Naive thymus-derived CD8-positive, alpha-beta T cell (primary cell): Measurements from ENCODE around the gene MIP. TPM values are rescaled to one million over a fixed set of nuclear protein-coding genes. Genes with fewer than 3 reads are reported as not detected.
"Not testable (repeated sequence)": the region's sequence is repeated elsewhere in the genome, so short reads cannot be mapped to it uniquely, and the experiment has no call there.

Experiments used
- ATAC-seq, 2 donors: fragments of 150-1000 bp; cut with Tn5 transposase in 1 of 2; sonication (Bioruptor Pico), chemical (Tn5 transposase) in 1 of 2; 1 replicate in 1 of 2; 2 replicates in 1 of 2; pipeline ENCODE4 v1.10.0; 2021; ENCODE audit warnings: mild to moderate bottlenecking in 2 of 2, moderate library complexity in 2 of 2
- POLR2A ChIA-PET: fragments of 350-600 bp; sonication (Branson Sonifier 250); formaldehyde crosslinking; loops from one replicate; lab custom pipeline; 2021; ENCODE audit warnings: antibody characterized with exemption; lab: Charles Lee
- DNase-seq, 10 donors: peaks; one replicate each; pipeline versions ENCODE4 v3.0.0 to v3.0.0-alpha.2; 2020 to 2022
- H3K27ac Mint-ChIP-seq, 10 donors: one replicate each; pipeline ENCODE4 v1.8.0; 2020 to 2022; ENCODE audit warnings: mild to moderate bottlenecking in 10 of 10, mixed read lengths in 10 of 10, moderate library complexity in 4 of 10, inconsistent platforms in 1 of 10
- H3K27me3 Mint-ChIP-seq, 5 donors: one replicate each; pipeline ENCODE4 v1.8.0; 2021 to 2022; ENCODE audit warnings: mixed read lengths in 5 of 5
- H3K36me3 Mint-ChIP-seq, 3 donors: one replicate each; pipeline ENCODE4 v1.8.0; 2020 to 2022; ENCODE audit warnings: mixed read lengths in 3 of 3, mild to moderate bottlenecking in 2 of 3, inconsistent platforms in 1 of 3
- H3K4me1 Mint-ChIP-seq, 4 donors: one replicate each; pipeline ENCODE4 v1.8.0; 2021 to 2022; ENCODE audit warnings: mixed read lengths in 4 of 4
- H3K4me3 Mint-ChIP-seq, 10 donors: one replicate each; pipeline ENCODE4 v1.8.0; 2020 to 2022; ENCODE audit warnings: mild to moderate bottlenecking in 10 of 10, mixed read lengths in 10 of 10, moderate library complexity in 6 of 10, inconsistent platforms in 1 of 10
- H3K9me3 Mint-ChIP-seq, 9 donors: one replicate each; pipeline ENCODE4 v1.8.0; 2020 to 2022; ENCODE audit warnings: mixed read lengths in 9 of 9, mild to moderate bottlenecking in 3 of 9, inconsistent platforms in 1 of 9, moderate library complexity in 1 of 9
- polyA plus RNA-seq, 3 donors: library from polyadenylated mRNA; unstranded; fragments of 300-500 nt; fragmentation: Illumina TruSeq; gene quantifications; one replicate each; pipeline ENCODE4 v1.2.3, GENCODE V29; 2021
- total RNA-seq, 8 experiments: library from RNA in 2 of 8; stranded (reverse) in 2 of 8; gene quantifications; one replicate each; pipeline ENCODE4 v1.2.3 and lab custom pipeline; 2021 to 2026

Gene MIP
- total RNA-seq (not detected), polyA plus RNA-seq (not detected), total RNA-seq (lab: John Stamatoyannopoulos, UW) (0 to 0.09 (median 0.03) reads per million in 6 experiments)

DNA sequence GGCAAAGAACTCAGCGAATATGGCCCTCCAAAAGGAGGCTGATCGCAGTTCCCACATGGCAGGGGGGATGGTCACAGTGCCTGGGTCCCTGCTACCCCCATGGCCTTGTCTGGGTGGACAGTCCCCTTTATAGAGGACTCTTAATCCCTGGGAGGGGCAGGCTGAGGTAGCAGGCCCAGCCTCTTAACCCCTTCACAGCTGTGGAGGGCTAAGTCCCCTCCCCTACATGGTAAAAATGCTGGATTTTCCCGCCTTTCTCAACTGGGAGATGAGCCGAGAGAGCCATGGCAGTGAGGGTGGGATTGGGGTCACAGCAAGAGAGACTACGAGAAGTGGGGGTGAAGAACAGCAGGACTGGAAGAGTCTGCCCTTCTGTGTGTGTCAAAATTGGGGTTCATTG lies at the start of gene MIP:
Gene MIP, minus strand, starts transcription at position 101 of the 400 bp plus-strand sequence. Its CDS starts 44 bp downstream, at position 57.
- Mint-ChIP-seq H3K4me1 (peaks cover 2 to 12% (median 5%) of the 10 kb centered on the region in 4 donors), H3K4me3 (no peak within 1 kb of the TSS), H3K27me3 (no peaks in the 10 kb centered on the region), H3K27ac (peak within 1 kb of the TSS in 2 of 10 donors; percentile 28 to 68), H3K36me3 (no peaks in the 10 kb centered on the region), H3K9me3 (no peaks in the 10 kb centered on the region)
- POLR2A ChIA-PET: interaction anchor here (0.6 to 1.3 kb wide), 2 partner anchors 14 to 110 kb away, joined by 3 read pairs; no protein-coding TSS in a partner anchor
- no peak for DNase-seq
- ATAC-seq: no peak

DNA sequence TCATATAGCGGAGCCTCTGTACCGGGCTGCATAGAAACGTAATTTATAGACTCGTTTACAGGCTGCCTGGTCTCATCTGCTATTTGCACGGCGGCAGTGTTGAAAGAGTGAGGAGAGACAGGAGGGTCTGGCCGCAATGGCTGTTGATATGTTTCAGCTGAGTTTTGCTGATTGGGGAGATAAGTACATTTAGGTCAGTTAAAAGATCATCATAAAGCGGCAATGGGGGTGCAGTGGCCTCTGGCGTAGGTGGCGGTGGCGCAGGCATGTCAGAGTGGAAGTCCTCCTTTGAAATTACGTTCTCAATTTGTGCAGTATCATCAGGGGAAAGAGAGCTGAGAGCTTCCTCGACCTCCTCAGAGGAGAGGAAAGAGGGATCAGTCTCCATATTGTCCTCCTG lies 45.4 kb upstream of the MIP start:
- POLR2A ChIA-PET, H3K36me3 Mint-ChIP-seq, H3K27me3 Mint-ChIP-seq, H3K9me3 Mint-ChIP-seq, H3K27ac Mint-ChIP-seq, DNase-seq, H3K4me3 Mint-ChIP-seq, H3K4me1 Mint-ChIP-seq, ATAC-seq: not testable (repeated sequence)

DNA sequence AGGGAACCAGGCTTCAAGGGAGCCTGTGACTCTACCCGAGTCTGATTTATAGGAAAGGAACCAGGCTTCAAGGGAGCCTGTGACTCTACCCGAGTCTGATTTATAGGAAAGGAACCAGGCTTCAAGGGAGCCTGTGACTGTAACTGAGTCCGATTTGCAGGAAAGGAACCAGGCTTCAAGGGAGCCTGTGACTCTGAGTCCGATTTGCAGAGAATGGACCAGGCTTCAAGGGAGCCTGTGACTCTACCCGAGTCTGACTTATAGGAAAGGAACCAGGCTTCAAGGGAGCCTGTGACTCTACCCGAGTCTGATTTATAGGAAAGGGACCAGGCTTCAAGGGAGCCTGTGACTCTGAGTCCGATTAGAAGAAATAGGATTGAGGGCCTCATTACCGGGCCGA lies 45.0 kb upstream of the MIP start:
- H3K4me3 Mint-ChIP-seq, H3K27ac Mint-ChIP-seq, H3K36me3 Mint-ChIP-seq, H3K27me3 Mint-ChIP-seq, POLR2A ChIA-PET, H3K9me3 Mint-ChIP-seq, H3K4me1 Mint-ChIP-seq, DNase-seq, ATAC-seq: not testable (repeated sequence)

DNA sequence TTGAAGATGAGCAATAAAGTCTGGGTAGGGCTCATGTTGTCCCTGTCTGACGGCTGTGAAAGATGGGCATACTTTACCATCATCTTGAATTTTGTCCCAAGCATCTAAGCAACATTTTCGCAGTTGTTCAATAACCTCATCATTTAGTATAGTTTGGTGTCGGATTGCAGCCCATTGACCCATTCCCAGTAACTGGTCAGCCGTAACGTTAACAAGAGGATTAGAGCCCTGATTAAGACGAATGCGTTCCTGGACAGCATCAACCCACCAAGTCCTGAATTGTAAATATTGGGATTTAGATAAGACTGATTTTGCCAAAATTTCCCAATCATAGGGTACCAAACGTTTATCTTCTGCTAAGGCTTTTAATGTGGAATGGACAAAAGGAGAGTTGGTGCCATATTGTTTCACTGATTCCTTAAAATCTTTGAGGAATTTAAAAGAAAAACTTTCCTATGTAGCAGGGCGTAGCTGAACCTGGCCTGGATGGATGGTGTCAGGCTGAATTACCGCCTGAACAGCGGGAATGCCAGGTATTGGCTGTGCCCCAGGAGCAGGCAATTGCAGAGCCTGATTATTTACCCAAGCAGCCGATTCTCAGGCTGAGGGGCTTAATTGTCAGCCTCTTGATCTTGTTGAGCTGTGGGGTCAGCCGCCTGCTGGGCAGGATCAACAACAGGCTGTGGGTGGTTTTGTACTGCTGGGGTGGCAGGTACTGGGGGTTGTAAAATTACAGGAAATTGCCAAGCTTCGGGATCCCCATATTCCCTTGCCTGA lies 43.9 kb upstream of the MIP start:
- H3K27ac Mint-ChIP-seq, POLR2A ChIA-PET, H3K9me3 Mint-ChIP-seq, H3K36me3 Mint-ChIP-seq, ATAC-seq, DNase-seq, H3K27me3 Mint-ChIP-seq, H3K4me3 Mint-ChIP-seq, H3K4me1 Mint-ChIP-seq: not testable (repeated sequence)

DNA sequence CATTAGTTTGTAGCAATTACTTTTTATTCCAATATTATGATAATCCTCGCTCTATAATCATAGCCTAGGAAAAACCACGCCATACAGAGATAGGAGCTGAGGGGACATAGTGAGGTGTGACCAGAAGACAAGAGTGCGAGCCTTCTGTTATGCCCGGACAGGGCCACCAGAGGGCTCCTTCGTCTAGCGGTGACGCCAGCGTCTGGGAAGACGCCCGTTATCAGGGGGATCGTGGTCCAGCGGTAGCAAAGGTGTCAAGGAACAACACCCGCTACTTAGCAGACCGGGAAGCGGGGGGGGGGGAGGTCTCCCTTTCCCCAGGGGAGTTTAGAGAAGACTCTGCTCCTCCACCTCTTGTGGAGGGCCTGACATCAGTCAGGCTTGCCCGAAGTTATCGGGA lies 42.2 kb upstream of the MIP start:
- peak in 1 of 2 donors; percentile 33 for ATAC-seq
- not testable (repeated sequence) for H3K27me3 Mint-ChIP-seq, H3K9me3 Mint-ChIP-seq, H3K36me3 Mint-ChIP-seq, H3K4me1 Mint-ChIP-seq
- Mint-ChIP-seq H3K4me3 (peak overlapping the region in 9 of 10 donors; percentile 41 to 80 (median 56)), H3K27ac (peak overlapping the region in 1 of 10 donors; percentile 41)
- DNase-seq: peak in 8 of 10 donors; percentile 17 to 58 (median 52)
- POLR2A ChIA-PET: interaction anchor here (0.7 kb wide), 1 partner anchor 91 kb away, joined by 3 read pairs; no protein-coding TSS in a partner anchor

DNA sequence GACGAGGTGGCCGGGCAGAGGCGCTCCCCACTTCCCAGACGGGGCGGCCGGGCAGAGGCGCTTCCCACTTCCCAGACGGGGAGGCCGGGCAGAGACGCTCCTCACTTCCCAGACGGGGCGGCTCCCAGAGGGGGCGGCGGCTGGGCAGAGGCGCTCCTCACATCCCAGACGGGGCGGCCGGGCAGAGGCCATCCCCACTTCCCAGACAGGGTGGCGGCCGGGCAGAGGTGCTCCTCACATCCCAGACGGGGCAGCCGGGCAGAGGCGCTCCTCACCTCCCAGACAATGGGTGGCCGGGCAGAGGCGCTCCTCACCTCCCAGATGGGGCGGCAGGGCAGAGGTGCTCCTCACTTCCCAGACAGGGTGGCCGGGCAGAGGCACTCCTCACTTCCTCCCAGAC lies 40.0 kb upstream of the MIP start:
- not testable (repeated sequence) for H3K4me3 Mint-ChIP-seq

DNA sequence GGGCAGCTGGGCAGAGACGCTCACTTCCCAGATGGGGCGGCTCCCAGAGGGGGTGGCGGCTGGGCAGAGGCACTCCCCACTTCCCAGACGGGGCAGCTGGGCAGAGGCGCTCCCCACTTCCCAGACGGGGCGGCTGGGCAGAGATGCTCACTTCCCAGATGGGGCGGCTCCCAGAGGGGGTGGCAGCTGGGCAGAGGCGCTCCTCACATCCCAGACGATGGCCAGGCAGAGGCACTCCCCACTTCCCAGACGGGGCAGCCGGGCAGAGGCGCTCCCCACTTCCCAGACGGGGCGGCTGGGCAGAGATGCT lies 39.6 kb upstream of the MIP start:
- H3K4me3 Mint-ChIP-seq, POLR2A ChIA-PET, H3K36me3 Mint-ChIP-seq, H3K27ac Mint-ChIP-seq, H3K4me1 Mint-ChIP-seq, ATAC-seq, DNase-seq, H3K9me3 Mint-ChIP-seq: not testable (repeated sequence)
- H3K27me3 Mint-ChIP-seq: peaks cover 4 to 15% (median 9%) of the 10 kb centered on the region in 5 donors

More for the DNA sequence above, 40.0 kb upstream of the MIP start:
- POLR2A ChIA-PET, H3K36me3 Mint-ChIP-seq, H3K9me3 Mint-ChIP-seq, H3K27ac Mint-ChIP-seq, ATAC-seq, H3K4me1 Mint-ChIP-seq, DNase-seq: not testable (repeated sequence)
- peaks cover 4 to 15% (median 9%) of the 10 kb centered on the region in 5 donors for H3K27me3 Mint-ChIP-seq

DNA sequence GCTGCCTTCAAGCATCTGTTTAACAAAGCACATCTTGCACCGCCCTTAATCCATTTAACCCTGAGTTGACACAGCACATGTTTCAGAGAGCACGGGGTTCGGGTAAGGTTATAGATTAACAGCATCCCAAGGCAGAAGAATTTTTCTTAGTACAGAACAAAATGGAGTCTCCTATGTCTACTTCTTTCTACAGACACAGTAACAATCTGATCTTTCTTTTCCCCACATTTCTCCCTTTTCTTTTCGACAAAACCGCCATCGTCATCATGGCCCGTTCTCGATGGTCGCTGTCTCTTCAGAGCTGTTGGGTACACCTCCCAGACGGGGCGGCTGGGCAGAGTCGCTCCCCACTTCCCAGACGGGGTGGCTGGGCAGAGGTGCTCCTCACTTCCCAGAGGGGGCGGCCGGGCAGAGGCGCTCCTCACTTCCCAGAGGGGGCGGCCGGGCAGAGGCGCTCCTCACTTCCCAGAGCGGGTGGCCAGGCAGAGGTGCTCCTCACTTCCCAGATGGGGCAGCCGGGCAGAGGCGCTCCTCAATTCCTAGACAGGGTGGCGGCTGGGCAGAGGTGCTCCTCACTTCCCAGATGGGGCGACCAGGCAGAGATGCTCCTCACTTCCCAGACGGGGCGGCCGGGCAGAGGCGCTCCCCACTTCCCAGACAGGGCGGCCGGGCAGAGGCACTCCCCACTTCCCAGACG lies 39.1 kb upstream of the MIP start:
- DNase-seq, POLR2A ChIA-PET, H3K27ac Mint-ChIP-seq, H3K4me3 Mint-ChIP-seq, H3K36me3 Mint-ChIP-seq, H3K9me3 Mint-ChIP-seq, H3K4me1 Mint-ChIP-seq, ATAC-seq: not testable (repeated sequence)
- peaks cover 4 to 15% (median 9%) of the 10 kb centered on the region in 5 donors for H3K27me3 Mint-ChIP-seq

DNA sequence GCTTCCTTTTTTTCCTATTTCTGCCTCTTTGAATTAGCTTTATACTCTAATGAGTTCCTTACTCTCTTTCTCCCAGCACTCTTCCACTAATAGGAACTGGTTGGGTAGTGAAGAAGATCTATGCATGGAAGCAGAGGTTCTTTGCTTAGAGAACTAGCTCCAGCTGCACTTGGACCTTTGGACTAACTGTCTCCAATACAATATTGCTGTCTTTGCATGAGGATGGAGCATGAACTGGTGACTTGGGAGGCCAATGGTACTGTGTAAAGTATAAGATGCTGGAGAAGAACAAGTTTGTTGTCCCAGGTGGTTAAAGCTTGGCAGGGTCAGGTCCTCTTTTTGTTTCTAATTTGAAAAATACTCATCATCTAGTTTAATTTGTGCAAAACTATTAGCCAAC lies 35.9 kb upstream of the MIP start:
- Mint-ChIP-seq H3K36me3 (no peaks in the 10 kb centered on the region), H3K4me3 (peak overlapping the region in 3 of 10 donors; percentile 34 to 74 (median 41)), H3K27me3 (peaks cover 4 to 19% (median 9%) of the 10 kb centered on the region in 5 donors), H3K27ac (no peak overlapping the region), H3K9me3 (no peaks in the 10 kb centered on the region), H3K4me1 (peaks cover 8 to 20% (median 18%) of the 10 kb centered on the region in 4 donors)
- DNase-seq (no peak), ATAC-seq (no peak)
- POLR2A ChIA-PET: interaction anchor here (0.5 to 1.3 kb wide), 3 partner anchors 152 to 1192 kb away, joined by 4 to 5 read pairs (median 5); partner anchors contain the start of genes IL23A and STAT6

DNA sequence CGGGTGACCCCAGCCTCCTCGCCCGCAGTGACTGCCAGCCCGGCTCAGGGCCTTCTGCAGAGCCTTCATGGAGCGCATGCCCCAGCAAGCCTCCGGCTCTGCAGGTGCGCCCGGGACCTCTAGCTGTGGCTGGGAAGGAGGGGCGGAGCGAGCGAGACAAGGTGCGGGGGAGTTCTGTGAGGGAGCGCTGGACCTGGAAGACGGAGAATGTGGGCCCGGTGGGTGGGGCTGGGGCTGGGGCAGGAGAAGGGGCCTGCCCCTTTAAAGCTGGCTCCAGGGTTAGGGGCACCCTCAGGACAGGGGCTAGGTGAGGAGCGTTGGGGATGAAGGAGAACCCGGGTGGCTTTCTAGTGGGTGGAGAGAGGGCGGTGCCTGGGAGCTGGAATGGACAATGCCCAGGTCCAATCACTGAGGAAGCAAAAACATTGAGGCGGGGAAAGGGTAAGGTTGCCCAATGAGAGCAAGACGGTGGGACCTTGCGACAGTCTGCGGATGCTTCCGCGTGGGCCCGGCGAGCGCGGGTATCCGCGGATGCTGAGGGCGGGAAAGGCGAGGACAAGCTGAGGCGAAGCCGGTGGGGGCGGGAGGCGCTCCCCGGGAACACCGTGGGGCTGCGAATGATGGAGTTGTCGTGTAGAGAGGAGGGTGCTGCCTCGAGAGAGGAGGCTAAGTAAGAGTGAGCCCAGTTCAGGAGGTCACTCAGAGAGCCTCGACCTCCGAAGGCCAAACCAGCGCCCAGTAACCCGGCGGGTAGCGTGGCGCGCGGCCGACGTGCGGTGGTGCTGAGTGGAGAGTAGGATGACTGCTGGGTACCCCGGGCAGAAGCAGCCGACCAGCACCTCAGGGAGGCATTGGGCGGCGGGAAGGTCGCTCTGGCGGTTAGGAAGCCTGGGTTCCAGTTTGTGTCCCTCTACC lies 33.8 kb upstream of the MIP start, which contains the start of gene GLS2:
Gene GLS2, minus strand, starts transcription at position 121 of the 915 bp plus-strand sequence. Its CDS starts 43 bp downstream, at position 78.
- peak; percentile 94 to 97 for ATAC-seq
- POLR2A ChIA-PET: interaction anchor here (0.5 to 1.9 kb wide), 14 partner anchors 16 to 591 kb away, joined by 3 to 9 read pairs (median 3); partner anchors contain the start of genes ANKRD52, IL23A and PAN2
- peaks cover 4 to 18% (median 9%) of the 10 kb centered on the region in 5 donors for H3K27me3 Mint-ChIP-seq
- peak within 1 kb of the TSS; percentile 66 to 94 (median 89) for H3K27ac Mint-ChIP-seq
- peak; percentile 56 to 89 (median 75) for DNase-seq
- no peaks in the 10 kb centered on the region for H3K9me3 Mint-ChIP-seq
- peaks cover 8 to 20% (median 18%) of the 10 kb centered on the region in 4 donors for H3K4me1 Mint-ChIP-seq
- peak within 1 kb of the TSS; percentile 88 to 95 (median 94) for H3K4me3 Mint-ChIP-seq
- H3K36me3 Mint-ChIP-seq: no peaks in the 10 kb centered on the region

DNA sequence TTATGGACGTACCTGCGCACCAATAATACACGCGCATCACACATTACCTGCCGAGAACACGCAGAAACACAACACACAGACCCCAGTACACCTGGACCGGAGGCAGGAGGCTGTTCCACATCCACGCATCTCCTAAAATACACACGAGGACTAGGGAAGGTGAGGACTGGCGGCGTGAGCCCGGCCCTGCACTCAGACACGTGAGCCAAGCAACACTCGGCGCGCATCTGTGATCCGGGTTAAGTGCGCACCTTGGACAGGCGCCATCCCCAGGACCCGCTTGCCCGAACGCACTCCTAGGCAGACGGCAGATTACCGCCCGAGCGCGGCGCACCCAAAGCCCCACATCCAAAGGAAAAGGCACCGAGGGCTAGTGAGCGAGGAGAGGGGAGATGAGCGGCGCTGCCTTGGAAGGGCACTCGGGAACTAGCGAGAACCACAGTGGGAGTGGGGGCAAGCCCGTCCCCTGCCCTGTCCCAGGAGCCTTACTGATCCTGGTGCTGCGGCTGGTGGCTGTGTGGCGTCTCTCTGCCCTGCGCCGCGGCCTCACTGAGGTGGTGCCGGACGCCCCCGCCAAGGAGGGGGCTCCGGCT lies 33.1 kb upstream of the MIP start:
- POLR2A ChIA-PET: interaction anchor here (0.5 to 1.9 kb wide), 7 partner anchors 15 to 230 kb away, joined by 3 to 6 read pairs (median 4); partner anchors contain the start of genes ANKRD52 and IL23A
- no peaks in the 10 kb centered on the region for H3K9me3 Mint-ChIP-seq
- H3K36me3 Mint-ChIP-seq: no peaks in the 10 kb centered on the region
- peak overlapping the region; percentile 88 to 95 (median 94) for H3K4me3 Mint-ChIP-seq
- peaks cover 4 to 15% (median 9%) of the 10 kb centered on the region in 5 donors for H3K27me3 Mint-ChIP-seq
- H3K27ac Mint-ChIP-seq: peak overlapping the region; percentile 66 to 94 (median 87)
- peak; percentile 26 to 41 for ATAC-seq
- peak in 8 of 10 donors; percentile 8 to 65 (median 24) for DNase-seq
- H3K4me1 Mint-ChIP-seq: peaks cover 8 to 20% (median 18%) of the 10 kb centered on the region in 4 donors
